ENCODE data around the gene INAFM2.

INAFM2 gene

GRCh38 chr15:40342416-40343320 is 19.2 kb downstream of the INAFM2 start:
- DNase-seq (ENCODE audit: low read depth, low spot score): no peak

GRCh38 chr15:40343512-40343911 is 20.0 kb downstream of the INAFM2 start:
- DNase-seq (ENCODE audit: low read depth, low spot score): no peak

DNA sequence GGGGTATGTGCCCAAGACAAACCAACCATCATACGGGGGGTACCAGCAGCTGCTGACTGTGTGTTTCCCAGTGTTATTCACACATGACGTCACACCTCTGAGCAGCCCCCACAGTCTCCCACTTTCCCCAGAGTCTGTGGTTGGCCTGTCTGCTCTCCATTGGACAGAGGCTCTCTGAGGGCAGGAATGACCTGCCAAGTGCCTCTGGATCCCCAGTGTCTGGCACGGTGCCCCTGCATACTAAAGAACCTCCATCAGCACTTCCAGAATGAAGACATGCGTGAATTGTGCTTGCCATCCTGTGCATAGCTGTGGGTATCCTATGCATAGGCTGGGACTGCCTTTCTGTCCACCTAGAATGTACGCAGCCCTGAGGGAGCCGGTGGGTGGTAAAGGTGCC is 20.7 kb downstream of the INAFM2 start:
- no peak for DNase-seq (ENCODE audit: low read depth, low spot score)

- DNase-seq (ENCODE audit: low read depth, low spot score): no peak
Observed at GRCh38 chr15:40344631-40345120, 21.2 kb downstream of the INAFM2 start.

DNA sequence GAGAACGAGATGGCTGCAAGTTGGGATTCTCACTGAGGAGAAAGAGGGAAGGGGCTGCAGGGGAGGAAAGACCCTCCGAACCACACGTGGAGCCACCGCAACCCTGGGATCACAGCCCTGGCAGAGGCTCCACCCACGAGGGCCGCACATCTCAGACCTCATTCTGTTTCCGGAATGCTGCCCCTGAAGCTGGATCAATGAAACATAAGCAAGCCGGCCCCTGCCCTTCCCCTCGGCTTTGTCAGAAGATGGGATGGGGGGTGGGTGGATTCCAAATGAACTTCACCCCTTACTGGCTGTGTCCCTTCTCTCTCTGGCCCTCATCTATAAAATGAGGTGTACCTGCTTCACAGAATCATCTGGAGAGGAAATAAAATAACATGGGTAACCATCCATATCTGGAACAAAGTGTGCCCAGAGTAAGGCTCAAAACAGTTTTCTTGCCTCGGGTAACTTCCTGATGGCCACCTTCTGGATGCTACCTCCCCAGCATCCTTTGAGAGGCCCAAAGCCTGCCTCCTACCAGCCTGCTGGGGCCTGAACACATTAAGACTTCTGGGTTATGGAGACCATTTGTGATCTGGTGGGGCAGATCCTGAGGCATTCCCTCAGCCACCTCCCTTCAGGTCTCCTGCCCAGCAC is 21.9 kb downstream of the INAFM2 start:
- no peak for DNase-seq (ENCODE audit: low read depth, low spot score)

DNA sequence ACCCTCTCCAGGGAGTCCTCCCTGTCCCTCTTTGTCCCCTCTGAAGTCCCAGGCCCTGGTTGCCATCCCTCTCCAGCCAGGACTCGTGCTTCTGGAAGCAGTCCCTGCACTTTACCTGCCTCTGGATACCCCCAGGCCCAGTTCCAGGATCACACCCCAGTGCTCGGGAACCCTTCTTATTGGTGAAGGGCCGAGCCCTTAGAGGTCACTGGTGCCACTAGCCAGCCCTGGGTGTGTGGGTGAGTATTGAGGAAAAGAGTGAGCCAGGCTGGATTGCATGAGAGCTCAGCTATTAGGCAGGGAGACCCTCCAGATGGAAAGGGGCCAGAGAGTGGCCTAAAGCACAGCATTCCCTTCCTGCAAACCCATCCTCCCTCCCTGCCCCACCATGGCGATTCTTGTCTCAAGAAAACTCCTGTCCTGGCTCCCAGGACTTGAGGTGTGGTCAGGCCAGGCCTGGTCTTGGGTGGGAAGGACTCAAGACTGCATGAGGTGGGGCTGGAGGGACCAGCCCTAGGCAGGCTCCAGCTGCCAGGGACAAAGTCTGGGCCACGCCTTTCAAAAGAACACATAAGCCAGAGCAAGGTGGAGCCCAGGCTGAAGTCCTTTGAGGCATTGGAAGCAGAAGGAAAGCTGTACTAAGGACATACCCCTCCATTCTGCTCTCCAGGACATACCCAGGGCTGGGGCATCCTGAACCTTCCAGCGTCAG is 22.5 kb downstream of the INAFM2 start:
- DNase-seq (ENCODE audit: low read depth, low spot score): no peak

DNA sequence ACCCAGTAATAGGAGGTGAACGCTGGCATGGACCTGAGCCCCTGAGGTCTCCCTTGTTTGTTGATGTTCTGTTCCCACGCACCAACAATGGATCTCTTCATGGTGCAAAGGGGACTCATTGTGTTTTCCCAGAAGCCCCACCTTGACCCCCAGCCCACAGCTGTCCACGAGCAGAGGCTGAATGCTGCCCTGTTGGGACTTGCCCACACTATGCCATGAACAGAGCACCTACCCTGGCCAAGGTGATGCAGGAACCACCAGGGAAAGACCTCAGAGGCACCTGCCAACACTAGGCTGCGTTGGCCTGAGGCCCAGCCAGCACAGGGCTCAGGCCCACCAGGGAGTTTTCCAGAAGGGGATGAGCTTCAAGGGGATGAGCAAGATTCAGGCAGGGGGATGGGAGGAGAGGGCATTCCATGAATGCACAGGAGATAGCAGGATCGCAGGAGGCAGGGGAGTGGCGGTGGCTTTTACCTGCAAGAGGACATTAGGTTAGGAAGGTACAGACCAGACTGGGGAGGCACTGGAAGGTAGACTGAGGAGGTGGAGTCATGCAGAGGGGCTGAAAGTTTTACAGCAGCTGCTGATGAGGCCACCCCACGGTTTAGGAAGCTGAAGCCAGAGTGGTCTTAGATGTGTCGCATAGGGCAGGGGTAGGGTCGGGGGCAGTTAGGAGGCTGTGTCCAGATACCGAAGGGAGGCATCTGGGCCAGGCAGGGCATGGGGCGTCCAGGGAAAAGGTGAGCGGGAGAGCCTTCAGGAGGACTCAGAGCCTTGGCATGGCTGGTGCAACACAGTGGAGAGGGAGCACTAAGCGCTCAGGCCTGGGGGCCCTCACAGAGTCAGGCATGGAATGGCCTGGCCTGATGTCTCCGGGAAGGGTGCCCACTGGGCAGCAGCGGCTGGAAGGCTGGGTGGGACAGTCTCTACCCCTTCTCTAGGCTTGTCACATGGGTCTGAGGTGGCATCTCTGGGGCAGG is 23.4 kb downstream of the INAFM2 start:
- no peak for DNase-seq (ENCODE audit: low read depth, low spot score)

- no peak for DNase-seq (ENCODE audit: low read depth, low spot score)
Observed at GRCh38 chr15:40347559-40348473, 24.3 kb downstream of the INAFM2 start.

- no peak for DNase-seq (ENCODE audit: low read depth, low spot score)
Observed at GRCh38 chr15:40348474-40348870, 25.0 kb downstream of the INAFM2 start.

DNA sequence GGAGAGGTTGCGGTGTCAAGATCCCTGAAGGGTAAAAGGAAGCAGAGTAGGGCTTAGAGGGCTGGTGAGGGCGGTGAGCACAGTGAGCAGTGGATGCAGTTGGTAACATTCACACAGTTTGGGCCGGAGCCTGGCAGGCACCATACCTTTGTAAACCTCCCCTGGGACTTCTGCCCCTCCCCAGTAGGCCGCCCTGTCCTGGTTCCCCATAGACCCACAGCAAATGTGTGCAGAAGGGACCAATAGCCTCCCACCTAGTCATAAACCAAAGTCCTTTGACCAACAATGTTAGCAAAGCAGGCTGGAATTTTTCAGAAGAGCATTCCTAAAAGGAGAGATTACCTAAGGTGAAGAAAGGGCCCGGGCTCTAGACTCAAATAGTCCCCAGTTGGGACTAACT is 25.7 kb downstream of the INAFM2 start:
- DNase-seq (ENCODE audit: low read depth, low spot score): no peak

DNA sequence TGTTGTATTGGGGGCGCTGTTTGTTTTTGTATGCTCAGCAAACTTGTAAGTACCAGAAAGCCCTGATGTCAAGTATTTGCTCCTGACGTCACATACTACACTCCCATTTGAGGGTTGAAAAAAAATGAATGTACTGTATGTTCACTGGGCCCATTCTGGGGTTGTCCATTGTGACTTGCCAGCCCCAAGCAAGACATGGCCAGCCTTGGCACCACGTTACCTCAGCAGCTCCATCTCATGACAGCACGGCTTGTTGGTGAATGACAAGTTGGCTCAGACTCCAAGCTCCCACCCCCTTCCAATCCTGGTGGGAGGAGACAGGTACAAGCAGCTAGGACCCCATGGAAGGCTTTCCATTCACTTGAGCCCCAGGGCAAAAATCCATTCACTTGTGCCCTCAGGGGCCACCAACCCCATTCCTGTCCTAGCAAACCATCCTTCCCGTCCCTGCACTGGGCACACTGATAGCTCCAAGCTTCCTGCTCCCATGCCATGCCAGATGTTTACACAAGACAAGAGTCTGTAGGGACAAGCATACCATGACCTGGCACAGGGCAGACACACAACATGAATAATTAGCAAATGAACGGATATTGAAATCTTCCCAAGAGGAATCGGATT is 28.9 kb downstream of the INAFM2 start:
- no peak for DNase-seq (ENCODE audit: low read depth, low spot score)

GRCh38 chr15:40353697-40354096 is 30.2 kb downstream of the INAFM2 start:
- DNase-seq (ENCODE audit: low read depth, low spot score): no peak

- peak; percentile 88 for DNase-seq (ENCODE audit: low read depth, low spot score)
Observed at GRCh38 chr15:40354408-40355171, 31.1 kb downstream of the INAFM2 start.

DNA sequence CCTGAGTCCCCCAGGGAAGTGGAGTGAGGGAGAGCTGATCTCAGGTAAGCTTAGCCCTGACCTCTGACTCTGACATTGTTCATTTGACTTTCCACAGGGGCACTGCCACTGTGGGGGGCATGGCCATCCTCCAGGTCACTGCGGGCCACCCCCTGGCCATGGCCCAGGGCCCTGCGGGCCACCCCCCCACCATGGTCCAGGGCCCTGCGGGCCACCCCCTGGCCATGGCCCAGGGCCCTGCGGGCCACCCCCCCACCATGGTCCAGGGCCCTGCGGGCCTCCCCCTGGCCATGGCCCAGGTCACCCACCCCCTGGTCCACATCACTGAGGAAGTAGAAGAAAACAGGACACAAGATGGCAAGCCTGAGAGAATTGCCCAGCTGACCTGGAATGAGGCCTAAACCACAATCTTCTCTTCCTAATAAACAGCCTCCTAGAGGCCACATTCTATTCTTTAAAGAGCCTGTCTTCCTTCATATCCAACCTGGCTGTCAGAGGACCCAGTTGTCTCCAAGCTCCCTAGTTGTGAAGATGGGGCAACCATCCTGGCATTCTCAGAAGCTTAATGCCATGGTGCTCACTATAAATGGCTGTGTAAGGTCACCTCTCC is 32.6 kb downstream of the INAFM2 start:
- DNase-seq (ENCODE audit: low read depth, low spot score): no peak

DNA sequence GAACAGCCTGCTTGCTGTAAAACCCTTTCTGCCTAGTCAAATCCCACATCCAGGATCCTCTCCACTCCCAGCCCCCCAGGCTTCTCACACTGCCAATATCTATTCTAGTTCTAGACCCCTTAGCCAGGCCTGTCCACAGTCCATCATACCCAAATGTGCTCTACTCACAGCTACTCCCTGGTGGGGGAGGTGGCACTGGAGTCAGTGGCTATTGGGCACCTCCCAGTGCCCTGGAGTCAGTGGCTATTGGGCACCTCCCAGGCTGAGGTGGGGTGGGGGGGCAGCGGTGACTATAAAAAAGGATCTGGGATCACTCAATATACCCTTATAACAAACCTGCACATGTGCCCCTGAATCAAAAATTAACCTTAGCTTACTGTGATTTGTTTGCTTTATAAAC is 33.8 kb downstream of the INAFM2 start:
- DNase-seq (ENCODE audit: low read depth, low spot score): no peak

DNA sequence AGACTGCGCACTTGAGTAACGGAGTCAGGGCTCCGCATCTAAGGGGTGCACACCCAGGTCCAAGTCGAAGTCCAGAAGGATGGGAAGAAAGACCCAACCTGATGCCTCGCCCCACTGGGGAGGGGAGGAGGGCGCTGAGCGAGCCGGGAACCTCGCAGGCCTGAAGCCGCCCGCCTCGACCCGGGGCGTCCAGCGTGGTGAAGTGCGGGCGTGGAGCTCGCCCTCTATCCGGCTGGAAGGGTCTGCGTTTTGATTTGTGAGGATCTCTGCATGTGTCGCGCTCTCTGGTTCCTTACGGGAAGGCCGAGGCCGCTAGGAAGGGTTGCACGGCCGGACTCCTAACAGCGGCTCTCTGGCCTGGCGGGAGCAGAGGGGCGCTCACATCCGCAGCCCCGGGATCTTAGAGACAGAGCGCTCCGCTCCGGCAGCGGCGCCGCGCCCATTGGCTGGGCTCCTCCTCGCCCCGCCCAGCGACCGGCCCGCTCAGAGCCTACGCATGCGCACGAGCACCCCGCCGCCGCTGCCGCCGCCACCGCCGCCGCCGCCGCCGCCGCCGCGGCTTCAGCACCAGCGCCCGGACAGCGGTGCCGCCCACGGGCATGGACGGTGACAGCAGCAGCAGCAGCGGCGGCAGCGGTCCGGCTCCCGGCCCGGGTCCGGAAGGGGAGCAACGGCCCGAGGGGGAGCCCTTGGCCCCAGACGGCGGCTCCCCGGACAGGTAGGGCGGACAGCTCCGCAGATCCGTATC is 34.4 kb downstream of the INAFM2 start, which contains the start of gene DISP2:
TSS of gene DISP2 (plus strand) at position 497 of the 748 bp plus-strand sequence. CDS start at position 600, 103 bp downstream.
- no peak for DNase-seq (ENCODE audit: low read depth, low spot score)

Measured in brain pericyte (primary cell).